Measurements from ENCODE around the gene HMCN2. TPM values are rescaled to one million over a fixed set of nuclear protein-coding genes. Genes with fewer than 3 reads are reported as not detected.
A peak's percentile ranks its signal among the peaks of the same experiment; 100 is the strongest.

HMCN2 gene
- total RNA-seq, 6 donors from 2014 or later = 0.76 to 7.3 (median 1.5) TPM

GRCh38 chr9:130444565-130445221, 179.1 kb downstream of the HMCN2 start, which contains the start of gene ASS1:
ASS1 (plus strand) TSS chr9:130444961; CDS start chr9:130452229, 7,268 bp downstream.
- Histone ChIP-seq H3K36me3 (no peaks in the 10 kb centered on the region), H3K27me3 (no peaks in the 10 kb centered on the region), H3K4me3 (peak within 1 kb of the TSS; percentile 56 to 70 (median 66)), H3K9me3 (peaks cover 4 to 16% (median 9%) of the 10 kb centered on the region in 4 donors), H3K27ac (peak within 1 kb of the TSS; percentile 75 to 86 (median 82)), H3K4me1 (peaks cover 37 to 49% (median 40%) of the 10 kb centered on the region in 4 donors)
- TF ChIP-seq EP300 (IDR thresholded peaks at IDR 0.05) = peak in 1 of 4 donors; percentile 19
- TF ChIP-seq CTCF (IDR thresholded peaks at IDR 0.05) = no peak
- TF ChIP-seq POLR2AphosphoS5 (IDR thresholded peaks at IDR 0.05) = peak; percentile 30 to 92
- peak in 3 of 4 donors; percentile 57 to 67 (median 58) for TF ChIP-seq POLR2A (IDR thresholded peaks at IDR 0.05)
- 3% methylated on average over 25 of the region's 66 CpGs; no CpG with 5 or more reads in 1 of the 2 donors for WGBS, 2 donors
- DNase-seq (peak; percentile 89 to 95), ATAC-seq (ENCODE audit: low FRiP score in 2 of 2) (peak; percentile 69 to 75)

- peaks cover 4 to 16% (median 9%) of the 10 kb centered on the region in 4 donors for H3K9me3 ChIP-seq
- DNase-seq = peak; percentile 82 to 87
- peak overlapping the region; percentile 56 to 70 (median 66) for H3K4me3 ChIP-seq
- TF ChIP-seq POLR2AphosphoS5 (IDR thresholded peaks at IDR 0.05) (peak; percentile 36 to 56), EP300 (IDR thresholded peaks at IDR 0.05) (no peak), POLR2A (IDR thresholded peaks at IDR 0.05) (no peak), CTCF (IDR thresholded peaks at IDR 0.05) (peak in 3 of 6 experiments; percentile 19 to 24 (median 20))
- no peaks in the 10 kb centered on the region for H3K27me3 ChIP-seq
- no peaks in the 10 kb centered on the region for H3K36me3 ChIP-seq
- WGBS, 2 donors = 4 to 6% methylated on average over 12 to 27 of the region's 30 CpGs
- peaks cover 45 to 49% (median 47%) of the 10 kb centered on the region in 4 donors for H3K4me1 ChIP-seq
- peak; percentile 41 to 61 for ATAC-seq (ENCODE audit: low FRiP score in 2 of 2)
- peak overlapping the region; percentile 75 to 86 (median 82) for H3K27ac ChIP-seq
Observed at GRCh38 chr9:130445268-130445983, 179.9 kb downstream of the HMCN2 start.

GRCh38 chr9:130446101-130446861, 180.7 kb downstream of the HMCN2 start:
- ATAC-seq (ENCODE audit: low FRiP score in 2 of 2) = peak; percentile 55 to 83
- Histone ChIP-seq H3K27me3 (no peaks in the 10 kb centered on the region), H3K9me3 (peaks cover 0 to 8% (median 3%) of the 10 kb centered on the region in 4 donors), H3K4me3 (peak overlapping the region in 3 of 4 donors; percentile 56 to 68 (median 63)), H3K4me1 (peaks cover 53 to 57% (median 55%) of the 10 kb centered on the region in 4 donors), H3K27ac (peak overlapping the region; percentile 75 to 86 (median 82)), H3K36me3 (no peaks in the 10 kb centered on the region)
- WGBS, 2 donors = 53 to 67% methylated on average over 6 to 16 of the region's 16 CpGs
- TF ChIP-seq POLR2AphosphoS5 (IDR thresholded peaks at IDR 0.05) (no peak), EP300 (IDR thresholded peaks at IDR 0.05) (no peak), POLR2A (IDR thresholded peaks at IDR 0.05) (no peak), CTCF (IDR thresholded peaks at IDR 0.05) (no peak)
- DNase-seq = peak; percentile 80 to 87

GRCh38 chr9:130447193-130447816, 181.7 kb downstream of the HMCN2 start:
- Histone ChIP-seq H3K9me3 (no peaks in the 10 kb centered on the region), H3K4me3 (peak overlapping the region in 1 of 4 donors; percentile 10), H3K27ac (peak overlapping the region in 3 of 4 donors; percentile 75 to 86 (median 85)), H3K36me3 (no peaks in the 10 kb centered on the region), H3K27me3 (no peaks in the 10 kb centered on the region), H3K4me1 (peaks cover 62 to 67% (median 64%) of the 10 kb centered on the region in 4 donors)
- TF ChIP-seq CTCF (IDR thresholded peaks at IDR 0.05) (no peak), POLR2A (IDR thresholded peaks at IDR 0.05) (no peak), EP300 (IDR thresholded peaks at IDR 0.05) (no peak), POLR2AphosphoS5 (IDR thresholded peaks at IDR 0.05) (no peak)
- WGBS, 2 donors = 79 to 85% methylated on average over 9 to 10 of the region's 12 CpGs
- ATAC-seq (ENCODE audit: low FRiP score in 2 of 2) (no peak), DNase-seq (peak in 1 of 2 donors; percentile 42)

Data from upper lobe of left lung (tissue), 6 donors.